ENCODE results near the gene CLTRN.

Gene CLTRN

GRCh38 chrX:15674841-15675489 lies 10.4 kb upstream of the CLTRN start:
- TF ChIP-seq GATA2 (IDR thresholded peaks at IDR 0.05; ENCODE audit: low read depth, low read length) (no peak), GATA3 (IDR thresholded peaks at IDR 0.05; ENCODE audit: low read depth, low read length) (no peak)

- TF ChIP-seq GATA3 (IDR thresholded peaks at IDR 0.05; ENCODE audit: low read depth, low read length) = no peak
- no peak for TF ChIP-seq GATA2 (IDR thresholded peaks at IDR 0.05; ENCODE audit: low read depth, low read length)
These were observed 9.9 kb upstream of the CLTRN start for GRCh38 chrX:15674514-15674840.

DNA sequence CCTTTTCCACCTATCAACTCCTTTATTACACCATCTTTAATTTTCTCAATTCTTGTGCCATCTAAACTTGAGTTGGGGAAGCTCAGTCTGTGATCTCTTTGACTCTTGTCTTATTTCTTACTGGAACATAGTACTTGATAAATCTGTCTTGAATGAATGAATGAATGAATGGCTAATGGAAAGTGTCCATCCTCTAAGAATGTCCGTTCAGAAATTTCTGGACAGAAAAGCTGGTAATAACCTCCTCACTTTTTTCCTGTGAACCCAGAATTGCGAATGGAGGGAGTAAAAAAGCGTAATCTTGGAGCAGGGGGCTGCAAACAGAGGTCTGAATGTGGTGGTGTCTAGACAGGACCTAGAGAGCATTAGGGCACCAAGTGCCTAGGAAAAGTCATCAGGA lies 9.4 kb upstream of the CLTRN start:
- TF ChIP-seq GATA2 (IDR thresholded peaks at IDR 0.05; ENCODE audit: low read depth, low read length) = no peak
- no peak for TF ChIP-seq GATA3 (IDR thresholded peaks at IDR 0.05; ENCODE audit: low read depth, low read length)

DNA sequence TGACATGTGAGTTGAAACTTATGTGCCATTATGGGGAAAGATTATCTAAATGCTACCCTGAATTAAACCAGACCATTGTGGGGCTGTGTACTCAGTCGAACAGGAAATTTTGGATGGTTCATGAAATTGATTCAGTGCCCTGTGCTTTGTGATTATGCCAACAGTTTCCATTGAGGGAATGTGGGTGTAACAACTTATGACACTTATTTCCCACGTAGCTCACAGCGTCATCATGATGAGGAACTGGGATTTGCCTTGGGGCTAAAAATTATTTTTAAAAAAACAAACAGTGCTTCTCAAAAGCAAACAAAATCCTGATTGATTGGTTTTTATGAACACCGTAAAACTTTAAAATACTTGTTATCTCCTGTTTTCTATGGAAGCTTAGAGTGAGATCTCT lies 8.3 kb upstream of the CLTRN start:
- no peak for TF ChIP-seq GATA3 (IDR thresholded peaks at IDR 0.05; ENCODE audit: low read depth, low read length)
- TF ChIP-seq GATA2 (IDR thresholded peaks at IDR 0.05; ENCODE audit: low read depth, low read length) = no peak

DNA sequence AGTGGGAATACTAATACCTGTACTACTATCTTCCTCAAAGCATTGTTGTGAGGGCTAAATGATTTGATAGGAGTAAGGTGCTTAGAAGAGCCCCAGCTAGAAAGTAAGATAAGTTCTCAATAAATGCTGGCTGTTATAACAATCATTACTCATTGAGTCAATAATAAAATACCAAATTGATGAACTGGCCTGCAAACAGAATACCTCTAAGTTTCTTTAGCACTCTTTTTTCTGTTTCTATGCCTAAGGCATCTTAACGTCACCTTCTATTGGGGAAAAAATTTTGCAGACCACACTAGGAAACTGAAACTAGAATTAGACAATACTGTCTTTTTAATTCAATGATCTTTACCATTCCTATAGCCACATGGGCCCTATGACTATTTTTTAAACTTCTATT lies 1.2 kb downstream of the CLTRN start:
- no peak for TF ChIP-seq GATA3 (IDR thresholded peaks at IDR 0.05; ENCODE audit: low read depth, low read length)
- TF ChIP-seq GATA2 (IDR thresholded peaks at IDR 0.05; ENCODE audit: low read depth, low read length) = no peak

DNA sequence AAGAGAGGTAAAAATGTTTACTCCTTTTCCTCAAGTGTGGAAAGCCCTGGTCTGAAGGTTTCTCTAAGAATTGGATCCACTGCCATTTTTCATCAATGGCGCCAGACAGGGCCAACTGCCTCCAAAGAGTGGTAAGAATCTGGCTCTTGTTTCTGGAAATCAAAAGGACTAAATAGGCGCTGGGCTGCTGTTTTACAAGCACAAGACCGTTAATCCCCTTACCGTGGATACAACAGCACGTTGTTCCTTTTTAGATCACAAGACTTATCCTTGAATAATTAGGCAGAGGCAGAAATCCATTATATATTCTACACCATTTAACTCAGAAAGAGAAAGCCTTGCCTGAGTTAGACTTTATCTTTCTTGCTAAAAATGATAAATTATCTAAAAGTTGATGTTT lies 10.6 kb downstream of the CLTRN start:
- TF ChIP-seq GATA3 (IDR thresholded peaks at IDR 0.05; ENCODE audit: low read depth, low read length) (no peak), GATA2 (IDR thresholded peaks at IDR 0.05; ENCODE audit: low read depth, low read length) (no peak)

DNA sequence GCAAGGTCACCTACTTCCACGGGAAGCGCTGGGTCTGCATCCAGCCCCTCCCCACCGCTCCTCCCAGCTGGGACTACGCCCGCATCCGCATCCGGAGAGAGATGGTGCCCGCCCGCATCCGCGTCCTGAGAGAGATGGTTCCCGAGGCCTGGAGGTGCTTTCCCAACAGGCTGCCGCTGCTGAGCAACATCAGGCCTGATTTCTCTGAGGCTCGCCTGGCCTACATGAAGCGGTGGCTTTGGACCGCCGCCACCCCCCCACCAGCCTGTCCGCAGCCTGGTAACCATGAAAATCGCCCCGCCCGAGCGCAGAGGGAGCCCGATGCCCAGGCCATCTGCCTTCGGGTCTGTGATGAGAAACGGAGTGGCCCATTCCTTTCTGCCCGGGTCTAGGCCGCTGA lies 18.1 kb downstream of the CLTRN start:
- TF ChIP-seq GATA2 (IDR thresholded peaks at IDR 0.05; ENCODE audit: low read depth, low read length) = no peak
- TF ChIP-seq GATA3 (IDR thresholded peaks at IDR 0.05; ENCODE audit: low read depth, low read length) = no peak

- TF ChIP-seq GATA3 (IDR thresholded peaks at IDR 0.05; ENCODE audit: low read depth, low read length) (no peak), GATA2 (IDR thresholded peaks at IDR 0.05; ENCODE audit: low read depth, low read length) (no peak)
These were observed 18.6 kb downstream of the CLTRN start for GRCh38 chrX:15646031-15646430.

- TF ChIP-seq GATA3 (IDR thresholded peaks at IDR 0.05; ENCODE audit: low read depth, low read length) = no peak
- TF ChIP-seq GATA2 (IDR thresholded peaks at IDR 0.05; ENCODE audit: low read depth, low read length) = no peak
These were observed 19.3 kb downstream of the CLTRN start for GRCh38 chrX:15645266-15645665.

DNA sequence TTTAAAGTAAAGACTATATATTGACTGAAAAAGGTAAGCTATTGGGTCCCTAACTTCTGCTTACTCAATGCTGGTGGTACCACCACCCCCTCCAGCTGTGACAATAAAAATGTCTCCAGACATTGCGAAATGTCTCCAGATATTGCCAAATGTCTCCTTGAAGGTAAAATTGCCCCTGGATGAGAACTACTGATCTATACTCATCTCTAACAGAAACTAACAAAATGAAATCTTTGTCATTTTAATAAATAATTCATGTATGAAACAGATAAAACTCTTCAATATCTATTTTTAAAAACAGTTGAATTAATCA lies 20.1 kb downstream of the CLTRN start:
- TF ChIP-seq GATA2 (IDR thresholded peaks at IDR 0.05; ENCODE audit: low read depth, low read length) (no peak), GATA3 (IDR thresholded peaks at IDR 0.05; ENCODE audit: low read depth, low read length) (no peak)

GRCh38 chrX:15643786-15644559 lies 20.6 kb downstream of the CLTRN start:
- TF ChIP-seq GATA2 (IDR thresholded peaks at IDR 0.05; ENCODE audit: low read depth, low read length) = no peak
- TF ChIP-seq GATA3 (IDR thresholded peaks at IDR 0.05; ENCODE audit: low read depth, low read length) = no peak

GRCh38 chrX:15631637-15632036 lies 33.0 kb downstream of the CLTRN start:
- no peak for TF ChIP-seq GATA2 (IDR thresholded peaks at IDR 0.05; ENCODE audit: low read depth, low read length)
- no peak for TF ChIP-seq GATA3 (IDR thresholded peaks at IDR 0.05; ENCODE audit: low read depth, low read length)

- TF ChIP-seq GATA3 (IDR thresholded peaks at IDR 0.05; ENCODE audit: low read depth, low read length) (no peak), GATA2 (IDR thresholded peaks at IDR 0.05; ENCODE audit: low read depth, low read length) (no peak)
These were observed 41.6 kb downstream of the CLTRN start for GRCh38 chrX:15623054-15623453.

- no peak for TF ChIP-seq GATA2 (IDR thresholded peaks at IDR 0.05; ENCODE audit: low read depth, low read length)
- no peak for TF ChIP-seq GATA3 (IDR thresholded peaks at IDR 0.05; ENCODE audit: low read depth, low read length)
These were observed 45.4 kb downstream of the CLTRN start for GRCh38 chrX:15619053-15619755.

DNA sequence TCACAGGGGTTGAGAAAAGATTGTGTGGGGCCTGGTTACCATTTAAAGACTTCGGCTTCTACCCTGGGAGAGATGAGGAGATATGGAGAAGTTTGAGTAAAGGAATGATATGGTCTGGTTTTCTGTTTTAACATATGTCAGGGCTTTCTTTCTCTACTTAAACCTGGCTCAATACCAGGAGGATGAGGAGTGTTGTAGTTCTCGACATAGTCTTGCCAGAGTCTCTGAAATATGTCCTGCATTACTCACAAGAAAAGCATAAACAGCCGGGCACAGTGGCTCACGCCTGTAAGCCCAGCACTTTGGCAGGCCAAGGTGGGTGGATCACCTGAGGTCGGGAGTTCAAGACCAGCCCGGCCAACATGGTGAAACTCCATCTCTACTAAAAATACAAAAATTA lies 47.5 kb downstream of the CLTRN start:
- no peak for TF ChIP-seq GATA2 (IDR thresholded peaks at IDR 0.05; ENCODE audit: low read depth, low read length)

Measured in SH-SY5Y (cell line).